Measurements from ENCODE around the gene AHCYL2.
"Not testable (repeated sequence)": the region's sequence is repeated elsewhere in the genome, so short reads cannot be mapped to it uniquely, and the experiment has no call there.

AHCYL2 gene

DNA sequence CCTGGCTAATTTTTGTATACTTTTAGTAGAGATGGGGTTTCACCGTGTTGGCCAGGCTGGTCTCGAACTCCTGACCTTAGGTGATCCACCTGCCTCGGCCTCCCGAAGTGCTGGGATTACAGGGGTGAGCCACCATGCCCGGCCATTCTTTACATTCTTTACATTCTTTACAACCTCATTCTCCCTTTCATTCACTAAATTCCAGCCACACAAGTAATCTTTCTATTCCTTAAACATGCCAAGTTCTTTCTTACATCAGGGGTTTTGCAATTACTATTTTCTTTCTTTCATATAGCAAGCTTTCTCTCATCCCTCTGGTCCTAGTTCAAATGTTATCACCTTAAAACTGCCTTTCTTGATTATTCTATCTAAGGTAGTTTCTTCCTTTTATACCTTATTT, 128.3 kb downstream of the AHCYL2 start:
- DNase-seq (ENCODE audit: low spot score): not testable (repeated sequence)

DNA sequence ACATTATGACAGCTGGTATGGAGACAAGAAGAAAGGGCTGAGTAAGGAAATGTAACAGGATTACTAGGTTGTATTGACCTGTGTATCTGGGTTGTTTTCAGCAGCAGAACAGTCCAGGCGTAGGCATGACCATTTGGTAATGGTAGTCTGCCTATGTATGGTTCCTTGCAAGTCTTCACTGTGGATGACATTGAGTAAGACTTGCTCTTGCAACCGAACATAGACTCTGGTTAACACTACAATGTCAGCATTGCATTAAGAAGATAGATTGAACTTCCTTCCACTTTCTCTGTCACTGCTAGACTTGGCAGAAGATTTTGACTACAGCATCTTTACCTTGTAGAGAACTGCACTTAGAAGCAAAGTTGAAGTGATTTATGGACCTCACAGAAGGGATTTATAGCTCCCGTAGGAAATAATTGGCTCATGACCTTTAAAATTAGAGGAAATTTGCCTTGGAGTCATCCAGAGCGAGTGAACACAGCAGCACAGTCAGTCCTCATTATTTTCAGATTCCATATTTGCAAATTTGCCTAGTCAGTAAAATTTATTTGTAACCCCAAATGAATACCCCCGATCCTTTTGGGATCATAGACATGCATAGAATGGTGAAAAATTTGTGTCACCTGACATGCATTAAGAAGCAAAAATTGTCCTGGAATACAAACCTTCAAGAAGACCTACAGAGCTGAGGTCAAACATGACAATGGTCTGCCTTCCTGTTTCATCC, 129.8 kb downstream of the AHCYL2 start:
- no peak for DNase-seq (ENCODE audit: low spot score)

DNA sequence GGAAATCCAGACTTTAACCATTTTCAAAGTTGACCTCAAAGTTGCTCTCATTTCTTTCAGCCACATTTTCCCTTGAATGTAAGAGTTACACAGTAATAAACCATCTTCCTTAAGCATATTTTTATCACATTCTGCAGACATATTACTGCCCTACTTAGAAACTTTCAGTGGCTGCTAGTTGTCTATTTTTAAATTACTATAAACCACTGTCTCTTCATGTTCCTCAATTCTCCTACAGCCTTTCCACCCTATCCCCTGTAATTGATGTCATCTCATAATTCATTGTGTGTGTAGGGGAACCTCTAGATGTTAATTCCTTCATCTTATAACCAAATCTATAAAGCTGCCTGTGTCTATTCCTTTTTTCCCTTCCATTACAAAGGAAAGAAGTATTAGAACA, 131.3 kb downstream of the AHCYL2 start:
- no peak for DNase-seq (ENCODE audit: low spot score)

DNA sequence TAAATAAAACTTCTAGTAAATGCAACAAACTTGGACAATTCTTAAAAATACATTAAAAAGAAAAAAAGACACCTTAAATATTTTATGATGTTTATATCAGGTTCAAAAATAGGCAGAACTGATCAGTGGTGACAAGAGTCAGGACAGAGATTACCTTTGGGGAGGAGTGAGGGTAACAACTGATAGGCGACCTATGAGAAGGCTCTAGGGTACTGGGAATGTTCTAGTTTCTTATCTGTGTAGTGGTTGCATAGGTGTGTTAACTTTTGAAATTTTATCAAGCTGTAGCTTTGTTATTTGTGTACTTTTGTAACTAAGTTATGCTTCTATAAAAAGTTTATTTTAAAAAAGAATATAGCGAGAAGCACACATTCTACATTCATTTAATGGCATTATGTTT, 134.3 kb downstream of the AHCYL2 start:
- DNase-seq (ENCODE audit: low spot score): no peak

DNA sequence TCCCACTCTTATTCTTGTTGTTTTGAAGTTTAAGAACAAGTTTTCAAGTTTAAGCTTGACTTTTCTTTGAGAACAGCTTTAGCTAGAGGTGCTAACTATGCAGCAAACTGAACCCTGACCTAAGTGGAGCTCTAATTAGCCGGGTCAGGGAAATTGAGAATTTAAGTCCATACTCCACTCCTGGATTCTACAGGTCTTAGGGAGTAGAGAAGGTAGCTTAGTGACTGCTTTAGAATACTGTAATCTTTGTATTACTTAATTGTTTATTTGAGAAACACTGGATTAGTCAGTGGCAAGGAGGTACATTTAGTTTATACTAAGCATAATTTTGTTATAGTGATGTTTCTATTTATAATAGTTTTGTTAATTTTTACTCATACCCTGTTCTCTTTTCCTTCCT, 134.8 kb downstream of the AHCYL2 start:
- no peak for DNase-seq (ENCODE audit: low spot score)

DNA sequence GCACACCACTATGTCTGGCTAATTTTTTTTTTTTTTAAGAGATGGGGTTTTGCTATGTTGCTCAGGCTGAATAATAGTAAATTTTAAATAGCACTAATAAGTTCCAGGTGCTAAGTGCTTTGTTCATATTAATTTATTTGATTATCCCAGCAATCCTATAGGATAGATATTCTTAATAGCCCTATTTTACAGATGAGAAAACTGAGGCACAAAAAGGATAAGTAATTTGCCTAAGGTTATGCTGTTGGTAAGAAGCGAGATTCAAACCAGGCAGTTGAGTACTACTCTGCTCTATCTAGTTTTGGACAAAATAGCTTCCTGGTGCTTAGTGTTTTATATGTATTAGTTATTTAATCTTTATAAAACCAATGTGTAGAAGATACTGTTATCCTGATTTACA, 136.9 kb downstream of the AHCYL2 start:
- DNase-seq (ENCODE audit: low spot score): no peak

DNA sequence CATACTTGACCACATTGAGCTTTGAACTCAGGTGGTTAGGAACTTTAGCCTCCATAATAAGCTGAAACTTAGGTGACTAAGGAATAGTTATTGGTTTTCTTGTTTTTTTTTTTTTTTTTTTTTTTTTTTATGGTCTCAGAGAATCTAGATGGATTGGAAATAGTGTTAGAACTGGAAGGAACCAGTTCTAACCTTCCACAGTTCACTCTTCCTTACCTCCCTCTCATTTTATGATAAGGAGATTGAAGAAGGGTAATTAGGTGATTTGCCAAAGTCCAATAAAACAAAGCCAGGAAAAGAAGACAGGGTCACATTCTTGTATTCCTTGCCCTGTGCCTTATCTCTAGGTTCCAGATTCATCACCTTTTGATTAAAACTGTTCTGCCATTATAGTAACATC, 137.7 kb downstream of the AHCYL2 start:
- DNase-seq (ENCODE audit: low spot score): no peak

DNA sequence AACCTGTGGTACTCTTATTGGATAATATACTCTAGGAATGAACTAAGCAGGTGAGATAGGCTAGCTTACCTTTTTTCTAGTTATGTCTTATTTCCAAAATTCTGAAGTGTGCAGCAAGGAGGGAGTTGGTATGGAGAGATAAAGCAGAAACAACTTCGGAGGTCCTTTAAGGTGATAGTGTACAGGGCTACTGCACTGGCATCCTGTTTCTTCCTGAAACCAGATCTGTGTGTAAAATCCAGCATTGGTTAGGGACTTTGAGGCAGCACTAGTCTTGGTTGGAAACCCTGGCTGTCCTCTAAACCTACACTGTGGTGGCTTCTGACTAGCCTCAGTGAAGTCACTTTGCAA, 142.5 kb downstream of the AHCYL2 start:
- DNase-seq (ENCODE audit: low spot score): no peak

DNA sequence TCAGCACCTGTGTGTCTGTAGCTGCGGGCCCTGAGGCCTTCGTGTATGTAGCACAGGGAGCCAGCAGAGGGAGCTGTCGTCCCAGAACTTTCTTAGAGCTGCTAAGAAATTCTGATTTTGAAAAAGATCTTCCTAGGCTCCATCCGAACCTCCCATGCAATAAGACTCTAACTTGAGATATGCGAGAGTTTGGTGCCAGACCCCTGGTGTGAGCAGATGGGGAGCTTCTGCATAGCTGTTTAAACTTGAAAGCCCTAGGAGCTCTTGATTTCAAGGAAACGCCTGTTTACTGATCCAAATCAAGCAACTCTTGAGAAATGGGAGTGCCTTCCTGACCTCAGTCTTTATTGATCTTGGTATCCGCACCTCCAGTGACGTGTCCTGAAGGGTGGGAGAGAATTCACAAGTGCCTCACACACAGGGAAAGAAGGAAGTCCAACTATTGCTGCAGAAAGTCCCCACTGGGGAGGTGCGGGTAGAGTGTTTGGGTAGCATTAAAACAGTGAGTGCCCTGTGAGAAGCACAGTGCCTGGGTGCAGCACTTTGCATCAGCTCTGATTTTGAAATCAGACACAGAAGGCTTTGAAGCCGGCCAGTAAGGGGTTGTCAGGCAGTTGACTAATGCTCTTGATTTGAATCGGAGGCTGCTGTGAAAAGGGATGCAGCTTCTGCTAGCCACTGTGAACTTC, 143.0 kb downstream of the AHCYL2 start:
- DNase-seq (ENCODE audit: low spot score): peak; percentile 67

DNA sequence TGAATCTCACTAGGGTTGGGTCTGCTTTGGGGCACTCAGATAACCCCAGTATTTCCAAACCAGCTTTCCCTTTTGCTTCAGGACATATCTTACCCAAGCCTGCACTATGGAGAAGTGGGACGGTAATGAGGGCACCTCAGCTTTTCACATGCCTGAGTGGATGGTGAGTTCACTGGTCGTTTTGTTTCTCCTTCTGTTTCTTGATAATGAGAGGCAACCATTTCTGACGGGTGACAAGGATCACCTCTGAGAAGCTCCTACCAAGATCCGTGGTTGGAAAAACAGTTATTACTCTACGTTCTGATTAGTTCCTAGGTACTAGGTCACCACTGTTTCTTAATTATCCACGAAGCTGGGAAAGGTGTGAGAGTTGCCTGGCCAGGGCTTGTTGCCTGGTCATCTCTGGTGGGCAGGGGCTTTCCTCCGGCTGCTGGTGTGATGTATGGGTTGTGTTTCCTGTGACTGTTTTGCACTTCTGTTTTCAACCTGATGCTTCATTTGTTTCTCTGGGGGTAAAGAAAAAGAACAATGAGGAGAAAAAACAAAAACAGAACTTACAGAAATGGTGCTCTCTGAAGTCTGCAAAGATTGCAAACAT, 143.7 kb downstream of the AHCYL2 start:
- DNase-seq (ENCODE audit: low spot score): no peak

DNA sequence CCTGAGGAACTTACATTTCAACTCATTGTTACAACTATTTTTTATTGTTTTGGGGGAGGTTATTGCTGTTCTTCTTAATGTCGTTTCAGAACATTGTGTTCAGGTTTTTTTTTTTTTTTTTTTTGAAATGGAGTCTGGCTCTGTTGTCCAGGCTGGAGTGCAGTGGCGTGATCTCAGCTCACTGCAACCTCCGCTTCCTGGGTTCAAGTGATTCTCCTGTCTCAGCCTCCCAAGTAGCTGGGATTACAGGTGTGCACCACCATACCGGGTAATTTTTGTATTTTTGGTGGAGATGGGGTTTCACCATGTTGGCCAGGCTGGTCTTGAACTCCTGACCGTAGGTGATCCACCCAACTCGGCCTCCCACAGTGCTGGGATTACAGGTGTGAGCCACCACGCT, 144.6 kb downstream of the AHCYL2 start:
- not testable (repeated sequence) for DNase-seq (ENCODE audit: low spot score)

DNA sequence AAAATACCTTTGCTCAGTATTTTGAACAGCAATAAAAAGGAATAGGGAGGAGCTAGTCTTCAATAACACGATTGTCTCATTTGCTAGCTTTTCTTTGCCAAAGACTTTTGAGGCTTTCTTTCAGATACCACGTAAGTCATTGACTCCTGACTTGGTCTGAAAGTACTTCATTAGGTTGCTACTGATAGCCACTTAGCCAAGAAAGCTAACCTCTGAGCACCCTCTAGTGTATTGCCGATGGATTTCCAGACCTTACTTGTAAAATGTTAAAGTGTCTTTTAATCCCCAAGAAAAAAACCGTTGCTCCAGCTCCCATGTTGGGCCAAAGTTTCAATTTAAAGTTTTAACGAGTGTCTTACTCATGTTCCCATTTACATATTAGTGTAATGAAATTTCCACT, 146.0 kb downstream of the AHCYL2 start:
- DNase-seq (ENCODE audit: low spot score): no peak

DNA sequence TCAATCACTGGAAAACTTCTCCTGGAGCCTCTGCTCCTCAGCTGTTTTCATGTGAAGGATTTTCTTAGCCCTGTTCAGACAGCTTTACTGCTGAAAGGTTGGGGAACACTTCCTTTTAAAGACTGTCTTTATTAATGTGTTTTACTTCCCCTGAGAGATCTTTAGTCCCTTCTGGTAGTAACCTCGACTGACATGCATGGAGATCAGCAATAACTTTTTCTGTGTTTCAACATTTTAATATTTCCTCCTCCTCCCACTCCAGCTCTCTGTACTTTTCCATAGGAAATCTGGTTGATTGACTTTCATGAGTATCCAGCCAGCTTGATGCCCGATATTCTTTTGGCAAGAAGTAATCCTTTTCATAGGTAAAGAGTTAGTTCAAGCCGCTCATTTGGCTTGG, 146.7 kb downstream of the AHCYL2 start:
- no peak for DNase-seq (ENCODE audit: low spot score)

DNA sequence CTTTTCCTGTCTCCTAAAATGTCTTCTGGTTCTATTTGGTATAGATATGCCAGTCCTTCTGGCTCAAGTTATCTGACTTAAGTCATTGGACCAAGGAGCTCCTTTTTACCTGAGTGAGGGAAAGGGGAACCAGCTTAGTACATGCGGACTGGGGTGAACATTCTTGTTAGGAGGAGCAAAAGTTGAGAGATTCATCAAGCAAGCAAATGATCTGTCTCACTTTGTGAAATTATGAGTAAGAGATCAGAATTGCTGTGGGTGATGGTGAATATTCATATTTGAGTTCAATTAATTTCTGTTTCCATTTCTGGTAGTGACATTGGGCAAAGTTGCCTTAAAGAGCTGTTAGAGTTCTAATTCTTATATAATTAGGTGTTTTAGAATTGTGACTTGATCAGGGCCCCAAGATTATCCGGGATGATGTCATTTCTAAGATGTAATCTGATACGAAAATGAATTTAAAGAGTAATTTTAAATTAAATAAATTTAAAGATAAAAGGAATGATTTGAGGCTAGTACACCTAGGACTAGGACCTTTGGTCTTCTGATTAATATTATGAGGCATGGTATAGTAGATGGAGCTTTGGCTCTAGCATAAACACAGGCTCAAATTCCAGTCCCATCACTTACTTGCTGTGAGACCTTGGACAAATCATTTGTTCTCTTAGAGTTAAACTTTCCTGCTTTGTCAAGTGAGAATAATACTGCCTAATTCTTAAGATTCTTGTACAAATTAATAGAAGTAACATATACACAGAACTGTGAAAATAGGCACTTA, 149.0 kb downstream of the AHCYL2 start:
- DNase-seq (ENCODE audit: low spot score): no peak

DNA sequence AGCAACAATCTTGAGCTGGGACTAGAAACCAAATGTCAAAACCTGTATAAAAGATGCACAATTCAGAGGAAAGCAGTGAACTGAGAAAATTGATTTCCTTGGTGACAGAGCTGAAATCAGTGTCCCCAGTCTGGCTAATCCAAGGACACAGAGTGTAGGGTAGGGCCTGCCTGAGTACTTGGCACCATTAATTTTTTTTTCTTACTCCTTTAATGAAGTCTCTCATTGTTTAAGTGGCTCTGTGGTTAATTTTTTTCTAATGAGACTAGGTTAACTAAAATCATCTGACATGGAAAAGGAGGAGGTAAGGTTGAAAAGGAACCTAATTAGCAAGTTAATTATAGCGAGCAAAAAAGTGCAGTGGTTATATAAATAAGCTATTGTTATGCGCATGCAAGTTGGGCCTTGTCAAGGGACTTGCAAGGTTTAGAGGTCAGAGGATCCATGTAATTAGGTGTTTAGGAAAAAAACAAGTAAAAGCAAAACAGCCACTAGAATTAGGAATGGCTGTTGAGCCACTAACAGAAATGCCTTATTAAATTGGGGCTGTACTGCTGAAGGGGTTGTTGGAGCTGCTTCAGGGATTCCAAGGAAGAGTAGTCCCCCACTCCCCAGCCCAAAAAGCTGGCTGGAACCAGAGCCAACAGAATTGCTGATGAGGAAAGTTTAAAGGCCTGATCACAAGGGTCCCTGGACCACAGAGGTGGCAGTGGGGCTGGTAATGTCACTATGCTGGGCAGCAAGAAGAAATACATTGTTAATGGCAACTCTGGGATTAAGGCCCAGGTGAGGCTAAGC, 150.5 kb downstream of the AHCYL2 start:
- DNase-seq (ENCODE audit: low spot score): no peak

DNA sequence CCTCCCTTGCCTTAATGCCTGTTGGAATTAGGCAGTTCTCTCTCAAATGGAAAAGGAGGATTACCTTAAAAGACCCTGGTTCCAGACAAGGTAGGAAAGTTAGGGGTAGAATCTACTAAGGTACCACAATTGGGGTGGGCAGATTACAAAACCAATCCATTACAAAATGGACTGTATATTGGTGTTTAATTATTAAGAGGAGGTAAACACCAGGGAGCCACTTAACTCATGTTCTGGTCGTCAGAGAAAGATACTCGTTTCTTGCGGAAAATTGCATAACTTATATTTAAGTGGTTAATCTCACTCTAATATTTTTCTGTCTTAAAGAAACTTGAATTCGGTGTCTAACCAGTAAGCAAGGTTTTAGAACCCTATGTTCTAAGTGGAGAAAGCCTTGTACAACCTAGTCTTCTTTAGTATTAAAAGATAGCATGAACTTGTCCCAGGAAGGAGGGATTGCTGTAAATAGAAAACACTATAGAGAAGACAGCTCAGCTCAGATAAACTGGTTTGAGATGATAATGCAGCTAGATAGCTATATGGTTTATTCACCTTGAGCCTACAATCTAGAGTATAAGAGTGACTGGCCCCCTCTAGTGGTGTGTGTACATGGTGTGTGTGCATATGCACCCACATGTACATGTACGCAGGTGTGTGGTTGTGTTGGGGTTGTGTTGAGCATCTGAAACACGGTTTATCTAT, 151.4 kb downstream of the AHCYL2 start:
- DNase-seq (ENCODE audit: low spot score): peak; percentile 58

DNA sequence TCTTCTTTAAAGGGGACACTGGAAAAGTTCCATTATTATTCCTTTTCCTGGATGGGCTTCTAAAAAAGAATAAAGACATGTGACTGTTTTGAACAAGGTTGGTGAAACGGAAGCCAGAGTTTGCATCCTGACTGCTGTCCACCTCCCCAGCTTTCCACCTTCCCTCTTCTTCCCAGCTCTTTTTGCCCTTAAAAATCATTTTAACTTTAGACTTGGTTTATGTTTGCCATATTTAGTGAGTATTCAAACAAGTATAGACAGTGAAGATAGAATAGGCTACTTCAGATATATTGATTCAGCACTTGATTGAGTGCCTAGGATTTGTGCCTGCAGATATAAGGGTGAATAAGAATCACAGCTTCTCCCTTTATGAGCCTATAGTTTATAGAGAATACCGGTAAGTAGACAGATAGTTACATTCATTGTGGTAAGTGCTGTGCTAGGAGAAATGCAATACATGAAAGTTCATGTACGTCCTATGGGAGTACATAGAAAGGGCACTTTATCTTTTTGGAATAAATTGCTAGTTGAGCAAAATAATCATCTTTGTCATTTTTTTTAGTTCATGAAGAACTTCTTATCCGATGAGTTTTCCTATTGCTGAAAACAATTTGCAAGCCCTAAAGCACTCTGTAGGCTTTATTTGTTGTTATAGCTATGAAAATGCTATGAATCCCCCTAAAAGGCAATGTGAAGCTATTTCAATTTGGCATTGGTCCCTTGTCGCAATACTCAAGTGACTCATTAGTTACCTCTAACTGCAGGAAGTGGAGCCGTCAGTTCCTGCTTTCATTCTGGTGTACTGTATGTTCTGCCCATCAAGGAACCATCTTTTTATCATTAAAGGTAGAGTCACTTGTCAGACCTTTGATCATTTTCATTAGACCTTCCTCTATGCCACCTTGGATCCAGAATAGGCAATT, 152.2 kb downstream of the AHCYL2 start:
- DNase-seq (ENCODE audit: low spot score): no peak

DNA sequence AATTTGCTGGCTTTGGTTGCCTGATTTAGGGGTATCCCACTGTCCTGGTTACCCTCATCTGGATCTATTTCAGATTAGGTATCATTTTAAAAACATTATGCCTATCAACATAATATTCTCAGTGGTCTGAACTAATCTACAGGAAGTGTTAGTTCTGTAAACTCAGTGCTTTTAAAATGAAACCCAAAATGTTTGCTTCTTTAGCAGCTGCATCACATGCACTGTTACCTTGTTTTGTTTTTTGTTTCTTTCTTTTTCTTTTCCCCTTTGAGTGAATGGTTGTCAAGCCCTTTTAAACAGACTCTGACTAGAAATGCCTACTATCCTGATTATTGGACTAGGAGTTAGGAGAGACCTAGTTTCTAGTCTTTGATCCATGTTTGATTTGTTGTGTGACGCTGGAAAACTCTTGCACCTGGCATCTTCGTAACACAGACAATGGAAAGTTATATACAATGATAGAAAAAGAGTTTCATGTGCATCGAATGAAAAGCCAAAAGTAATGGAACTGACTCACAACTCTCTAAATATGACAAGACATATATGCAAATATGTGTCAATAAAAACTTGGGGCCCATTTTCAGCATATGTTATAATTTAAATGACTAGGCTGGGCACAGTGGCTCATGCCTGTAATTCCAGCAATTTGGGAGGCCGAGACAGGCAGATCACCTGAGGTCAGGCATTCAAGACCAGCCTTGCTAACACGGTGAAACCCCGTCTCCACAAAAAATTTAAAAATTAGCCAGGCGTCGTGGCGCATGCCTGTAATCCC, 157.1 kb downstream of the AHCYL2 start:
- DNase-seq (ENCODE audit: low spot score): no peak

DNA sequence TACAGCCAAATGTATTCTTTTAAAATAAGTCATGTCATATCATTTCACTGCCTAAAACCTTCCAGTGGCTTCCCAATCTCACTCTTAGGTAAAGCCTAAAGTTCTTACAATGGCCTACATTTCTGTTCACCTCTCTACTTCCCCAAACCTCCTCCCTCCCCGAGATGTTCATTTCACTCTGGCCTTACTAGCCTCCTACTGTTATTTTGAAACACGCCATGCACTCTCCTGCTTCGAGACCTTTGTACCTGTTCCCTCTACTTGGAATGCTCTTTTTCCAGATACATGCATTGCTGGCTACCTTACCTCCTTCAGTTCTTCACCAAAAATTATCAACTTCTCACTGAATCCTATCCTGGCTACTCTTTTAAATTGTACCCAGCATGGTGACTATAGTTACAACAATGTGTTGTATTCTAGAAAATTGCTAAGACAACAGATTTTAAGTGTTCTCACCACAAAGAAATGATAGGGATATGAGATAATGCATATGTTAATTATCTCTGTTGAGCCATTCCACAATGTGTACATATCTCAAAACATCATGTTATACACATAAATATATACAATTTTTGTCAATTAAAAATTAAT, 158.8 kb downstream of the AHCYL2 start:
- no peak for DNase-seq (ENCODE audit: low spot score)

Measured in germinal center (tissue), 1 donor.